Stimulated activated CD8-positive, alpha-beta memory T cell treated with anti-CD3 and anti-CD28 coated beads, Interleukin-15, amount 100 ng/mL, for 24 hours (primary cell): ENCODE measurements around the gene PLXNB2.
A peak's percentile ranks its signal among the peaks of the same experiment; 100 is the strongest.
"Not testable (repeated sequence)": the region's sequence is repeated elsewhere in the genome, so short reads cannot be mapped to it uniquely, and the experiment has no call there.

Experiments used
- DNase-seq: peaks from one replicate; pipeline ENCODE4 v3.0.0-alpha.2; 2020; ENCODE audit warnings: low read depth

PLXNB2 gene, protein sequence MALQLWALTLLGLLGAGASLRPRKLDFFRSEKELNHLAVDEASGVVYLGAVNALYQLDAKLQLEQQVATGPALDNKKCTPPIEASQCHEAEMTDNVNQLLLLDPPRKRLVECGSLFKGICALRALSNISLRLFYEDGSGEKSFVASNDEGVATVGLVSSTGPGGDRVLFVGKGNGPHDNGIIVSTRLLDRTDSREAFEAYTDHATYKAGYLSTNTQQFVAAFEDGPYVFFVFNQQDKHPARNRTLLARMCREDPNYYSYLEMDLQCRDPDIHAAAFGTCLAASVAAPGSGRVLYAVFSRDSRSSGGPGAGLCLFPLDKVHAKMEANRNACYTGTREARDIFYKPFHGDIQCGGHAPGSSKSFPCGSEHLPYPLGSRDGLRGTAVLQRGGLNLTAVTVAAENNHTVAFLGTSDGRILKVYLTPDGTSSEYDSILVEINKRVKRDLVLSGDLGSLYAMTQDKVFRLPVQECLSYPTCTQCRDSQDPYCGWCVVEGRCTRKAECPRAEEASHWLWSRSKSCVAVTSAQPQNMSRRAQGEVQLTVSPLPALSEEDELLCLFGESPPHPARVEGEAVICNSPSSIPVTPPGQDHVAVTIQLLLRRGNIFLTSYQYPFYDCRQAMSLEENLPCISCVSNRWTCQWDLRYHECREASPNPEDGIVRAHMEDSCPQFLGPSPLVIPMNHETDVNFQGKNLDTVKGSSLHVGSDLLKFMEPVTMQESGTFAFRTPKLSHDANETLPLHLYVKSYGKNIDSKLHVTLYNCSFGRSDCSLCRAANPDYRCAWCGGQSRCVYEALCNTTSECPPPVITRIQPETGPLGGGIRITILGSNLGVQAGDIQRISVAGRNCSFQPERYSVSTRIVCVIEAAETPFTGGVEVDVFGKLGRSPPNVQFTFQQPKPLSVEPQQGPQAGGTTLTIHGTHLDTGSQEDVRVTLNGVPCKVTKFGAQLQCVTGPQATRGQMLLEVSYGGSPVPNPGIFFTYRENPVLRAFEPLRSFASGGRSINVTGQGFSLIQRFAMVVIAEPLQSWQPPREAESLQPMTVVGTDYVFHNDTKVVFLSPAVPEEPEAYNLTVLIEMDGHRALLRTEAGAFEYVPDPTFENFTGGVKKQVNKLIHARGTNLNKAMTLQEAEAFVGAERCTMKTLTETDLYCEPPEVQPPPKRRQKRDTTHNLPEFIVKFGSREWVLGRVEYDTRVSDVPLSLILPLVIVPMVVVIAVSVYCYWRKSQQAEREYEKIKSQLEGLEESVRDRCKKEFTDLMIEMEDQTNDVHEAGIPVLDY (N-terminal part only)

DNA sequence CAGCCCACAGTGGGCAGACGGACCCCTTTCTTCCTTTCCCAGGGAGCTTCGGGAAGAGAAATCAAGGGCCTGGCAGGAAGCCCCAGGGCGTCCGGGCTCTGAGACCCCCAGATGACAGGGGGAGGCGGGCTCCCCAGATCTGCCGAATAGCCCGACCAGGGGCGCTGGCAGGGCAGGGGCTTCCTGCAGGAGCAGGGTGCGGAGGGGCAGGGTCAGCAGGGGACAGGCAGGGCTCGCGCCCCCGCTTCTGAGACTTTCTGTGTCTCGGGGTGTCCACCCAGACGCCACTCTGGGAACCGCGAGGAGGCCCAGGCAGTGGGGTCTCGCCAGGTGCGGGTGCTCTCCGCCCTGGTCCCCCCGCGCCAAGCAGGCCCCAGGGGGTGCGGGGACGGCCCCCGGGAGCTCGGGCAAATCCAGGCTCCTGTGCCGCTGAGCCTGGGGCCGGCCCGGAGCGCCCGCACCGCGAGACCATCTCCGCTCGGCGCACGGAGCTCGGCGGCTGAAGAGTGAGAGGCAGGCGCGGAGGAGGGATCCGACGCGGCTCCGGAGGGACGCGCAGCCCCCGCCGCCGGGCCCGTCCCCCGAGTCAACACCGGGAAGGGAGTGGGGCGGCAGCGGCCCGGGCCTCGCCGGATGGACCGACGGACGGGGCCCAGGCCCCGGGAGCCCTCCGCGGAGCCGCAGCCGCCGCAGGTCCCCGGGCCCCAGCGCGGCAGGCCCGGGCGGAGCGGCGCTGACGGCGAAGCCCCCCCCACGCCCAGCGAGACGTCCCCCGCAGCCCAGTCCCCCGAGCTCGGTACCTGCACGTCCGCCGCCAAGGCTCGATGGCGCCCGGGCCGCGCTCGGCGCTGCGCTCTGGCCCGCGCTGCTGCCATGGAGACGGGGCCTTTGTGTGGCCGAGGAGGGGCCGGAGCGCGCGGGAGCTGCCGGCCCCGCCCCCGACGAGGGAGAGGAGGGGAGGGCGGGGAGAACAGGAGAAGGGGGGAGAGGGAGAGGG, at the start of gene PLXNB2:
PLXNB2 (minus strand) TSS at position 894 of the 997 bp plus-strand sequence. CDS start 17,062 bp downstream, outside the sequence.
- no peak for DNase-seq

DNA sequence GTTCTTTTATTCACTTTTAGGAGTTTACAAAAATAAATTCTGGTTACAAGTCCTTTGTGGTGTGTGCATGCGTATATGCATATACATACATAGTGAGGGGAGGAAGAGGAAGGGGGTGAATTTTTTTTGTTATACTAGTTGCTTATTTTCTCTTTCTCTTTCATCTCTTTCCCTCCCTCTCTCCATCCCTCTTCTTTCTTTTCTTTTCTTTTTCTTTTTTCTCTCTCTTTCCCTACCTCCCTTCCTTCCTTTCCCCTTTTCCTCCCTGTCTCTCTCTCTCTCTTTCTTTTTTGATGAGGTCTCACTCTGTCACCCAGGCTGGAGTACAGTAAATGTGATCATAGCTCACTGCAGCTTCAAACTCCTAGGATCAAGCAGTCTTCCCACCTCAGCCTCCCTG, 49.8 kb upstream of the PLXNB2 start:
- no peak for DNase-seq

DNA sequence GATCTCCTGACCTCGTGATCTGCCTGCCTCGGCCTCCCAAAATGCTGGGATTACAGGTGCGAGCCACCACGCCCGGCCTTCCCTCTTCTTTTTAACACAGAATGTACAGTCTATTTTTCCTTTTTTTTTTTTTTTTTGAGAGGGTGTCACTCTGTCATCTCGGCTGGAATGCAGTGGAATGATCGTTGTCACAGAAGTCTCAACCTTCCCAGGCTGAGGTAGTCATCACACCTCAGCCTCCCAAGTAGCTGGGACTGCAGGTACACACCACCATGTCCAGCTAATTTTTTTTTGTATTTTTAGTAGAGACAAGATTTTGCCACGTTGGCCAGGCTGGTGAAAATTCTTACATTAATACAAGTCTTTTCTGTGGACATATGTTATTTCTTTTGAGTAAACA, 48.7 kb upstream of the PLXNB2 start:
- no peak for DNase-seq

DNA sequence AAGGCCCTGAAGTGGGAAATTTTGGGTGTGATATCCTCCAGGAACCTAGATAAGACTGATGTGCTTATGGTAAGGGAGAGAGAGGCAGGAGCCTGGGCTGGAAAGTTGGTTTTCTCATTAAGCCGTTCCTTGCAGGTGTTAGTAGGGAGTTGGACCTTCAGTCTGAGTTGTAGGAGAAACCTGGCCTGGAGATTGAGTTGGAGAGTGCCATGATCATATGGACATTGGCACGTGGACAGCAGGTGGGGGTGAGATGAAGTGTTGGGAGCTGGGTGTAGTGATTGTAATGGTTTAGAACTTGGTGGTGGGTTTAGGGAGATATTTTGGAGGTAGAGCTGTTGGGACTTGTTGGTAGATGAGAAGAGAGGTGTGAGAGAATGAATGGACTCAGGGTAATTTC, 40.6 kb upstream of the PLXNB2 start:
- no peak for DNase-seq

DNA sequence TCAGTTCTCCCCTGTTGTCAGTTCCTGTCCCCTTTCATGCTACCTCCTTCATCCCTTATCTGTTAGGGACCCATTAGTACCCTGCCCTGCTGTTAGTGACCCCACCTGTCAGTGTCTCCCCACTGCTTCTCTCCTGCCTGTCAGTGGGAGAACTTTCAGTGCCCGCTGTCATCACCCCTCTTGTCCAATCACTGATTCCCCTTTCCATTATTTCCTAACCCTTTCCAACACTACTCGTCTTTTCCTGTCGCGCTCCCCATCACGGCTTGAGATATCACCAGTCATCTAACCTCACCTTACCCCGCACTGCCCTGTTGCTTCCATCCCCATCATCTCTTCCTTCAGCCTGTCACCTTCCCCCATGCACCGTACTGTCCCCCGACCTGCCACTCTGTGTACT, 39.7 kb upstream of the PLXNB2 start:
- no peak for DNase-seq

DNA sequence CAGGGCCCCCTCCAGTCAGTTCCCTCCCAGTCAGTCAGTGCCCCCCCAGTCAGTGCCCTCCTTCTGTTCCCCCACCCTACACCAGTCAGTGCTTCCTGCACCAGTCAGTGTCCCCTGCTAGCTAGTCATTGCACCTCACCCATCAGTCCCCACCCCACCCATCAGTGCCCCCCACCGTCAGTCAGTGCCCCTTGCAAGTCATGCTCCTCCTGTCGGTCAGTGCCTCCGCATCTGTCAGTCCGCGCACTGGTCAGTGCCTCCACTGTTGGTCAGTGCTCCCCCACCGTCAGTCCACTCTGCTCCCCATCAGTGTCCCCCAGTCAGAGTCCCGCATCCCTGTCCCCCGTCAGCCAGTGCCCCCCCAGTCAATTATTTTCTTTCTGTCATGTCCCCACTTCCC, 39.0 kb upstream of the PLXNB2 start:
- DNase-seq, result no peak

DNA sequence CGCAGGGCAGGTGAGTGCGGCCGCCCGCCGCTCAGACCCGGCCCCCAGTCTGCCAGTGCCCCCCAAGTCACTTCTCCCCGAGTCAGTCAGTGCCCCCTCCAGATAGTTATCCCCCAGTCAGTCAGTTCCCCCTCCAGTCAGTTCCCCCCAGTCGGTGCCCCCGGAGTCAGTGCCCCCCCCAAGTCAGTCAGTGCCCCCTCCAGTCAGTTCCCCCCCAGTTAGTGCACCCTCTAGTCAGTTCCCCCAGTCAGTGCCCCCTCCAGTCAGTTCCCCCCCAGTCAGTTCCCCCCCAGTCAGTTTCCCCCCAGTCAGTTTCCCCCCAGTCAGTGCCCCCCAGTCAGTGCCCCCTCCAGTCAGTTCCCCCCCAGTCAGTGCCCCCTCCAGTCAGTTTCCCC, 36.1 kb upstream of the PLXNB2 start:
- DNase-seq, result no peak

DNA sequence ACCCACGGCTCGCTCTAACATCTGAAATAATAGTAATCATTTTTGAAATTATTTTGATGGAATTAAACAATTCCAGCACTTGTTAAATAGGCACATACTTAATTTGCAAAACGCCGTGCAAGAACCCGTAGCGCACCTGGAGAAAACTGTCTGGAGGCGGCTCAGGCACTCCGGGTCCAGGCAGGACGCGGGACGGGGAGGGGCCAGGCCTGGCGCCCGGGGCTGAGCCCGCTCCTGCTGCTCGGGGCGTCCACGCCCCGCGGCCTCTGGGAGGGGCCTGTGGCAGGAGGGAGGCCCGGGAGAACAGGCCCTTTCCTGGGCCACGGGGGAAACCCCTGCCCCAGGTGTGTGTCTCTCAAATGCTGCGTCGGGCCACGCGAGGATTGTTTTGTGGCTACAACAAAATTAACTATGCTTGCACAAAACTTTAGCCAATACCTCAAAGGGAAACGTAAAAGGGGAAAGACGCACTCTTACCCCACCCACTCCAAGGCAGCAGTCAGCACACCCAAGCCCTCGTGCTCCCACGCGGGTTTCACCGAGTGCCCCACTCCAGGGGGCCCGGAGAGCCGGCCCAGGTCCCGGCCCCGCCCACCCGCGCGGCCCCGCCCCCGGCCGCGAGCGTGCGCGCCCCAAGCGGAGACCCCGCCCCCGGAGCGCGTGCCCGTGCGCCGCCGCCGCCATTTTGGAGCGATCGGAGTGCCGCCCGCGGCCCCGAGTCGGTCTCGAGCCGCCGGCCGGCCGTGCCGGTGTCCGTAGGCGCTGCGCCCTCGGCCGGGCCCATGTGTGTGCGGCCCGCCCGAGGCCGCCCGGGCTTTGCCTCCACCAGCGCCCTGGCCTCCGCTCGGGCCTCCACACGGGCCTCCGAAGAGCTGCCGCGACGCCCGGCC, 35.5 kb upstream of the PLXNB2 start, which contains the start of gene PPP6R2:
PPP6R2 (plus strand) TSS at position 677 of the 890 bp plus-strand sequence. CDS start 50,582 bp downstream, outside the sequence.
- DNase-seq, result peak; percentile 93

DNA sequence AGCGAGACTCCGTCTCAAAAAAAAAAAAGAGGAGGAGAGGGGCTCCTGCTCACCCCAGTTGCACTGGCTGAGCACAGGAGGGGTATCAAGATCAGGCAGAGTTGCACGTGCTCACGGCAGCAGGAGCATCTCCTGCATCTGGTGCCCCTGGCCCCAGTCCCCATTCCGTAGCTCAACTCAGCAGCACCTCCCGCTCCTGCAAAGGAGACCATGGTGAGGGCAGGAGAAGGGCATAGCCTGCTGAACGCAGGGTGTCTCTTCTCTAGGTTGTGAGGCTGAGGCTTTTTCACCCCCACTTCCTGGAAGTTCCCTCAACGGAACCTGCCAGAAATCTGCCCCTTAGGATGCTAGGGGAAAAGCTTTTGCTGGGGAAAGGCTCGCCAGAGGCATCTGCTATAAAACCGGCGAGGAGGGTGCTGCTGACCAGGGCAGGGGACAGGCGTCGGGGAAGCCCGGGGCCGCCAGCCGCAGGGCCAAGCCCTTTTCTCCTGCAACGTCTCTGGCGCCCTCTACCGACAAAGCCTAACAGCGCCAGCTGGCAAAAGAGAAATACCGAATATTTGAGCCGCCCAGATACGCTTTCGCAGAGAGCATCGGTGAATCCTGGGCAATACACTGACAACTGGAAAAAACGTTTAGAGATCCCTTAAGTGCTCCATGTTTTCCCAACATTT, 34.7 kb upstream of the PLXNB2 start:
- DNase-seq, result peak; percentile 82

DNA sequence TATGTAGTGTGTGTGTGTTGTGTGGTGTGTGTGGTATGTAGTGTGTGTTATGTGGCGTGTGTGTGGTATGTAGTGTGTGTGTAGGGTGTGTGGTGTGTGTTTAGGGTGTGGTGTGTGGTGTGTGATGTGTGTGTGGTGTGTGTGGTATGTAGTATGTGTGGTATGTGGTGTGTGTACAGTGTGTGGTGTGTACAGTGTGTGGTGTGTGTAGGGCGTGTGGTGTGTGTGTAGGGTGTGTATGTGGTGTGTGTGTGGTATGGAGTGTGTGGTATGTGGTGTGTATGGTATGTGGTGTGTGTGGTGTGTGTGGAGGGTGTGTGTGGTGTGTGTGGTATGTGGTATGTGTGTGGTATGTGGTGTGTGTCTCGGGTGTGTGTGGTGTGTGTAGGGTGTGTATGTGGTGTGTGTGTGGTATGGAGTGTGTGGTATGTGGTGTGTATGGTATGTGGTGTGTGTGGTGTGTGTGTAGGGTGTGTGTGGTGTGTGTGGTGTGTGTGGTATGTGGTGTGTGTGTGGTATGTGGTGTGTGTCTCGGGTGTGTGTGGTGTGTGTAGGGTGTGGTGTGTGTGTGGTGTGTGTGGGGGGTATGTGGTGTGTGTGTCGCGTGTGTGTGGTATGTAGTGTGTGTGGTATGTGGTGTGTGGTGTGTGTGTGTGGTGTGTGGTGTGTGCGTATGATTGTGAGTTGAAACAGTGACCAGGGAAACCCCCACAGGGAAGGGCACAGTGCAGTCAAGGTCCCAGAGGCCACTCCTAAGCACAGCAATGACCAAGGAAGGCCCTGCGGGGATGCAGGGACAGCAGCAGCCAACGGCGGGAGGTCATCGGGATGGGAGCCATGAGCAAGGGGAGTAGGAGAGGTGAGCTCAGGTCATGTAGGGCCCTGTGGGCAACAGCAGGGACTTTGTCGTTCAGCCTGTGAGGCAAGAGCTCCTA, 32.8 kb upstream of the PLXNB2 start:
- no peak for DNase-seq

DNA sequence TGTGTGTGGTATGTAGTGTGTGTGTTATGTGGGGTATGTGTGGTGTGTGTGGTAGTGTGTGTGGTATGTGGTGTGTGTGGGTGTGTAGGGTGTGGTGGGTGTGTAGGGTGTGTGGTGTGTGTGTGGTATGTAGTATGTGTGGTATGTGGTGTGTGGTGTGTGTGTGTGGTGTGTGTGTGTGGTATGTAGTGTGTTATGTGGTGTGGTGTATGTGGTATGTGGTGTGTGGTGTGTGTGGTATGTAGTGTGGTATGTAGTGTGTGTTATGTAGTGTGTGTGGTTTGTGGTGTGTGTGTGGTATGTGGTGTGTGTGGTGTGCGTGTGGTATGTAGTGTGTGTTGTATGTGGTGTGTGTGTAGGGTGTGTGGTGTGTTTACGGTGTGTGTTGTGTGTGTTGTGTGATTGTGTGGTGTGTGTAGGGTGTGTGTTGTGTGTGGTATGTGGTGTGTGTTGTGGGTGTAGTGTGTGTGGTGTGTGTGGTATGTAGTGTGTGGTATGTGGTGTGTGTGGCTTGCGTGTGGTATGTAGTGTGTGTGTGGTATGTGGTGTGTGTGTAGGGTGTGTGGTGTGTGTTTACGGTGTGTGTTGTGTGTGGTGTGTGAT, 31.5 kb upstream of the PLXNB2 start:
- DNase-seq, result no peak

DNA sequence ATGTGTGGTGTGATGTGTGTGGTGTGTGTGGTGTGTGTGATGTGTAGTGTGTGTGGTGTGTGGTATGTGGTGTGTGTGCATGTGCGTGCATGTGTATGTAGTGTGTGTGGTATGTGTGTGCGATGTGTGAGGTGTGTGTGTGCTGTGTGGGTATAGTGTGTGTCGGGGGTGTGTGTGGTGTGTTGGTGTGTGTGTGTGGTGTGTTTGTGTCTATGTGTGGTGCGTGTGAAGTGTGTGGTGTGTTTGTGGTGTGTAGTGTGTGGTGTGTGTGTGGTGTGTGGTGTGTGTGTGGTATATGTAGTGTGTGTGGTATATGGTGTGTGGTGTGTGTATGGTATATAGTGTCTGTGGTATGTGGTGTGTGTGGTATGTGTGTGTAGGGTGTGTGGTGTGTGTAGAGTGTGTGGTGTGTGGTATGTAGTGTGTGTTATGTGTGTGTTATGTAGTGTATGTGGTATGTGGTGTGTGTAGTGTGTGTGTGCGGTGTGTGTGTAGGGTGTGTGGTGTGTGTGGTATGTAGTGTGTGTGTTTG, 30.7 kb upstream of the PLXNB2 start:
- no peak for DNase-seq

DNA sequence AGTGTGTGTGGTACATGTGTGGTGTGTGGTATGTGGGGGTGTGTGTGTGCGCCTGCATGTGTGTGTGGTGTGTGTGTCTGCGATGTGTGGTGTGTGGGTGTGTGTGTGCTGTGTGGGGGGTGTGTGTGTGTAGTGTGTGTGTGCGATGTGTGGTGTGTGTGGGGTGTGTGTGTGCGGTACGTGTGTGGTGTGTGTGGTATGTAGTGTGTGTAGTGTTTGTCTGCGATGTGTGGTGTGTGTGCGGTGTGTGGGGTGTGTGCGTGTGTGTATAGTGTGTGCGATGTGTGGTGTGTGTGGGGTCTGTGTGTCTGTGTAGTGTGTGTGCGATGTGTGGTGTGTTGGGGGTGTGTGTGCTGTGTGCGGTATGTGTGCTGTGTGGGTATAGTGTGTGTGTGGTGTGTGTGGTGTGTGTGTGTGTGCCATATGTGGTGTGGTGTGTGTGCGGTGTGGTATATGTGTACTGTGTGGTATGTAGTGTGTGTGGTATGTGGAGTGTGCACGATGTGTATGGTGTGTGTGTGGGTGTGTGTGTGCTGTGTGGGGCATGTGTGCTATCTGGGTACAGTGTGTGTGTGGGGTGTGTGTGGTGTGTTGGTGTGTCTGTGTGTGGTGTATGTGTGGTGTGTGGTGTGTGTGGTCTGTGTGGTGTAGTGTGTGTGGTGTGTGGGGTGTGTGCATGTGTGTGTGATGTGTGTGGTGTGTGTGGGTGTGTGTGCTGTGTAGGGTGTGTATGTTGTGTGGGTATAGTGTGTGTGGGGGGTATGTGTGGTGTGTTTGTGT, 30.0 kb upstream of the PLXNB2 start:
- DNase-seq, result no peak

DNA sequence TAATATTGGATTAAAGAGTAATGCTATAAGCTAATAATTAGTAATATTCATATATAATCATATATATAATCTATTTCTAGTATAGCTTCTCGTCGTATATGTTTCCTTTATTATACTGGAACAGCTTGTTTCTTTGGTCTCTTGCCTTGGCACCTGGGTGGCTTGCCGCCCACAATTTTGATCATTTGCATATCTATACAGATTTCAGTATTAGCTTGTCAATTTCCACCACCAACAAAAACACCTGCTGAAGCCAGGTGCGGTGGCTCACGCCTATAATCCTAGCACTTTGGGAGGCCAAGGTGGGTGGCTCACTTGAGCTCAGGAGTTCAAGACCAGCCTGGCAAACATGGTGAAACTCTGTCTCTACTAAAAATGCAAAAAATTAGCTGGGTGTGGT, 27.0 kb upstream of the PLXNB2 start:
- not testable (repeated sequence) for DNase-seq

DNA sequence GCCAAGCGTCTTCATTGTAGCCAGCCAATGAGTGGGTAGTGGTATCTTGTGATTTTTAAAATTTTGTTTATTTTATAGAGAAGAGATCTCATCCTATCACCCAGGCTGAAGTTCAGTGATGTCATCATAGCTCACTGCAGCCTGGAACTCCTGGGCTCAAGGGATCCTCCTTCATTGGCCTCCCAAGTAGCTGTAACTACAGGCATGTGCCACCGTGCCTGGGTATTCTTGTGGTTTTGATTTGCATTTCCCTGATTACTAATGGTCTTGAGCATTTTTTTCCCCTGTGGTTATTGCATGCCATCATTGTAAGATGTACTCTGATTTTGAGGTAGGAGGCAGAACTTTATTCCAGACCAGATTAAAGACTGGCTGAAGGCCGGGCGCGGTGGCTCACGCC, 21.8 kb upstream of the PLXNB2 start:
- DNase-seq, result no peak

DNA sequence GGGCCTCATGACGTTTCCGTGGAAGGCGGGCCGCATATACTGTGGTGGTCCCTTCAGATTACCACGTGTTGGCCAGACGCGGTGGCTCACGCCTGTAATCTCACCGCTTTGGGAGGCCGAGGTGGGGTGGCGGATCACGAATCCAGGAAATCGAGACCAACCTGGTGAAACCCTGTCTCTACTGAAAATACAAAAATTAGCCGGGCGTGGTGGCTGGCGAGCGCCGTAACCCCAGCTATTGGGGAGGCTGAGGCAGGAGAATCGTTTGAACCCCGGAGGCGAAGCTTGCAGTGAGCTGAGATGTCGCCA, 20.2 kb upstream of the PLXNB2 start:
- DNase-seq, result no peak
